Fibroblast of lung (primary cell): ENCODE data around the gene SPOCK1. TPM values are rescaled to one million over a fixed set of nuclear protein-coding genes. Genes with fewer than 3 reads are reported as not detected.

ENCODE experiments used
- DNase-seq, 2 donors: peaks; one replicate each; pipeline versions ENCODE4 v3.0.0 to v3.0.0-alpha.2; 2010; ENCODE audit warnings: low read depth in 2 of 2
- H2AFZ ChIP-seq: 2 replicates; pipeline ENCODE4 v1.5.1; 2012; ENCODE audit warnings: low read length, control low read depth, inconsistent platforms
- H3K27ac ChIP-seq: 2 replicates; pipeline ENCODE4 v1.5.1; 2011; ENCODE audit warnings: low read length, control low read depth; ENCODE audit not compliant: insufficient read depth
- H3K27me3 ChIP-seq: 2 replicates; pipeline ENCODE4 v1.5.1; 2011; ENCODE audit warnings: mild to moderate bottlenecking, low read length; ENCODE audit not compliant: control insufficient read depth, insufficient read depth
- H3K36me3 ChIP-seq: 2 replicates; pipeline ENCODE4 v1.5.1; 2011; ENCODE audit warnings: low read length; ENCODE audit not compliant: control insufficient read depth, insufficient read depth
- H3K4me1 ChIP-seq: 2 replicates; pipeline ENCODE4 v1.5.1; 2011; ENCODE audit warnings: low read length; ENCODE audit not compliant: control insufficient read depth, insufficient read depth; ENCODE audit errors: extremely low read depth
- H3K4me2 ChIP-seq: 2 replicates; pipeline ENCODE4 v1.5.1; 2011; ENCODE audit warnings: low read length, control low read depth; ENCODE audit not compliant: insufficient read depth; ENCODE audit errors: extremely low read depth
- H3K4me3 ChIP-seq, 4 experiments: fragments of 200-600 bp in 1 of 4; sonication (generic) in 1 of 4; replicated peaks in 1 of 4; 2 replicates each; pipeline ENCODE4 v1.5.1; 2011 to 2016; ENCODE audit warnings: low read length in 4 of 4, low read depth in 3 of 4, mild to moderate bottlenecking in 3 of 4, control low read depth in 2 of 4, inconsistent platforms in 1 of 4, mixed read lengths in 1 of 4; ENCODE audit not compliant: insufficient read depth in 1 of 4; ENCODE audit errors: control extremely low read depth in 1 of 4
- H3K79me2 ChIP-seq: 2 replicates; pipeline ENCODE4 v1.5.1; 2012; ENCODE audit warnings: mild to moderate bottlenecking, low read length, inconsistent platforms; ENCODE audit not compliant: control insufficient read depth, insufficient read depth
- H3K9ac ChIP-seq: 2 replicates; pipeline ENCODE4 v1.5.1; 2011; ENCODE audit warnings: mild to moderate bottlenecking, low read length, control low read depth; ENCODE audit not compliant: insufficient read depth
- H3K9me3 ChIP-seq: 2 replicates; pipeline ENCODE4 v1.5.1; 2012; ENCODE audit warnings: low read depth, low read length; ENCODE audit not compliant: control insufficient read depth, insufficient read depth
- H4K20me1 ChIP-seq: 2 replicates; pipeline ENCODE4 v1.5.1; 2011; ENCODE audit warnings: low read length; ENCODE audit not compliant: control insufficient read depth, insufficient read depth; ENCODE audit errors: extremely low read depth
- CTCF ChIP-seq, 2 donors: IDR thresholded peaks in 1 of 2; conservative IDR thresholded peaks in 1 of 2; 1 replicate in 1 of 2; 2 replicates in 1 of 2; pipeline ENCODE4 v1.5.1; 2011 to 2012; ENCODE audit warnings: low read length in 2 of 2, control low read depth in 1 of 2, inconsistent platforms in 1 of 2, low read depth in 1 of 2, mild to moderate bottlenecking in 1 of 2
- EZH2 ChIP-seq: IDR thresholded peaks from 2 replicates; pipeline ENCODE4 v1.5.1; 2012; ENCODE audit warnings: low read length, control low read depth, mild to moderate bottlenecking; ENCODE audit errors: missing control alignments
- polyA plus RNA-seq, 2 donors: library from polyadenylated mRNA; depleted of rRNA in 1 of 2; stranded (reverse) in 1 of 2; unstranded in 1 of 2; fragments of >200 nt; gene quantifications; 2 replicates each; pipeline ENCODE4 v1.2.1, GENCODE V29; 2011 to 2012; ENCODE audit warnings: missing spikeins in 1 of 2
- total RNA-seq: library from RNA; depleted of rRNA; stranded (reverse); fragments of >200 nt; gene quantifications from 2 replicates; pipeline ENCODE4 v1.2.1, GENCODE V29; 2014

The SPOCK1 gene
- total and polyA plus RNA-seq, 2 donors (not counting 1 experiment from before 2014, with no cell fraction given) = 11.1 to 34.9 TPM

GRCh38 chr5:137206030-137206715 is 293.0 kb downstream of the SPOCK1 start:
- Histone ChIP-seq H4K20me1 (no peaks in the 10 kb centered on the region), H2AFZ (no peak overlapping the region), H3K4me2 (no peak overlapping the region), H3K27me3 (no peaks in the 10 kb centered on the region), H3K9me3 (no peaks in the 10 kb centered on the region), H3K79me2 (no peaks in the 10 kb centered on the region), H3K4me1 (no peaks in the 10 kb centered on the region), H3K4me3 (no peak overlapping the region), H3K36me3 (no peaks in the 10 kb centered on the region), H3K9ac (no peak overlapping the region), H3K27ac (no peak overlapping the region)
- no peak for TF ChIP-seq CTCF (conservative IDR thresholded peaks at IDR 0.05 in 1 of 2, IDR thresholded peaks at IDR 0.05 in 1 of 2; ENCODE audit: low read depth in 1 of 2, low read length in 2 of 2)
- TF ChIP-seq EZH2 = no peak
- DNase-seq = peak in 1 of 2 donors; percentile 88

- peak in 1 of 2 donors; percentile 48 for DNase-seq
- Histone ChIP-seq H4K20me1 (no peaks in the 10 kb centered on the region), H3K4me3 (no peak overlapping the region), H3K9ac (no peak overlapping the region), H3K27ac (no peak overlapping the region), H2AFZ (no peak overlapping the region), H3K4me1 (no peaks in the 10 kb centered on the region), H3K4me2 (no peak overlapping the region), H3K9me3 (no peaks in the 10 kb centered on the region), H3K36me3 (no peaks in the 10 kb centered on the region), H3K27me3 (no peaks in the 10 kb centered on the region), H3K79me2 (no peaks in the 10 kb centered on the region)
- no peak for TF ChIP-seq CTCF (conservative IDR thresholded peaks at IDR 0.05 in 1 of 2, IDR thresholded peaks at IDR 0.05 in 1 of 2; ENCODE audit: low read depth in 1 of 2, low read length in 2 of 2)
- TF ChIP-seq EZH2 = no peak
Measured at GRCh38 chr5:137205231-137206027, 293.7 kb downstream of the SPOCK1 start.

GRCh38 chr5:137203011-137203632 is 296.0 kb downstream of the SPOCK1 start:
- Histone ChIP-seq H3K27me3 (no peaks in the 10 kb centered on the region), H3K9me3 (no peaks in the 10 kb centered on the region), H3K27ac (no peak overlapping the region), H3K4me1 (no peaks in the 10 kb centered on the region), H3K79me2 (no peaks in the 10 kb centered on the region), H3K9ac (no peak overlapping the region), H3K36me3 (no peaks in the 10 kb centered on the region), H3K4me3 (no peak overlapping the region), H3K4me2 (no peak overlapping the region), H2AFZ (no peak overlapping the region), H4K20me1 (no peaks in the 10 kb centered on the region)
- no peak for TF ChIP-seq CTCF (conservative IDR thresholded peaks at IDR 0.05 in 1 of 2, IDR thresholded peaks at IDR 0.05 in 1 of 2; ENCODE audit: low read depth in 1 of 2, low read length in 2 of 2)
- no peak for TF ChIP-seq EZH2
- DNase-seq = no peak
